HPDE6-E6E7 (cell line): ENCODE results near the gene CDH12.
A peak's percentile ranks its signal among the peaks of the same experiment; 100 is the strongest.
"Not testable (repeated sequence)": the region's sequence is repeated elsewhere in the genome, so short reads cannot be mapped to it uniquely, and the experiment has no call there.

Experiments used
- DNase-seq: peaks from one replicate; pipeline ENCODE4 v3.0.0; 2011; ENCODE audit warnings: missing footprints; ENCODE audit errors: extremely low spot score

CDH12 gene

DNA sequence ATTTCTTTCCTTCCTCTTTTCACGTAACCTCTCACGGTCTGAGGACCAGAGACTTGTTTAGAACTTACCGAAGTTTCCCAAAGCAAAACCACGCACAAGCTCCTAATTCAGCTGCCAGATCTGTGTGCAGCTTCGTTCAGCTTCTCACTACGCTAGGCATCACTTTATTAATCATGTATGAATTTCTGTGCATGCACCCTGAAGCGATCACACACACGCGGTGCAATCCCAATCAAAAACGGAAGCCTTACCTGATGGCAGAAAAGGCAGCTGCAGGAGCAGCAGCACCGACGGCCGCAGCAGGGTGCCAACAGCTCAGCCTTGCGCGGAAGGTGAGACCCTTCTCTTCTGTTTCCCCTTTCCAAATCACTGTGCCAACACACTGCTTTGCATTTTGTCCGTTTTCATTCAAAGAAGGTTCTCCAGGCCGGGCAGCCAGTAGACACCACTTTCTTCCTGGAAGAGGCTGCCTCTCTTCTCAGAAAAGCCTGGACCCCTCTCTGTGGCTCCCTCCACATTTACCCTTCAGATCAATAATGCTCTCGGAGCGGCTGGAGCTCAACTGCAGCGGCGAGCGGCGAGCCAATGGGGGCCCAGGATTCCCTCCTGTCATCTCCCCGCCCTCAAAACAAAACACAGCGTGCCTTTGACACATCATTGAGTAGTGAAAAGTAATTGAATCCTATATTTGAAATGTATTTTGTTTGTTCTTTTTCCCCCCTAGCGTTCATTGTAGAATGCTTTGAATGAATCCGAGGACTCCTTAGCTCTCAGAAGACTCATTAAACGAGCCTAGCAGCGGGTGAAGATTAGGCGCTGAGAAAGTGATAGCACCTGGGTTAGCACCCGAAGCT is at the start of gene CDH12:
CDH12 (minus strand) TSS at position 538 of the 854 bp plus-strand sequence.
- peak; percentile 41 for DNase-seq

GRCh38 chr5:22901885-22902284 is 48.7 kb upstream of the CDH12 start:
- no peak for DNase-seq

- no peak for DNase-seq
Measured at GRCh38 chr5:22900801-22901310, 47.7 kb upstream of the CDH12 start.

GRCh38 chr5:22899341-22899740 is 46.2 kb upstream of the CDH12 start:
- no peak for DNase-seq

DNA sequence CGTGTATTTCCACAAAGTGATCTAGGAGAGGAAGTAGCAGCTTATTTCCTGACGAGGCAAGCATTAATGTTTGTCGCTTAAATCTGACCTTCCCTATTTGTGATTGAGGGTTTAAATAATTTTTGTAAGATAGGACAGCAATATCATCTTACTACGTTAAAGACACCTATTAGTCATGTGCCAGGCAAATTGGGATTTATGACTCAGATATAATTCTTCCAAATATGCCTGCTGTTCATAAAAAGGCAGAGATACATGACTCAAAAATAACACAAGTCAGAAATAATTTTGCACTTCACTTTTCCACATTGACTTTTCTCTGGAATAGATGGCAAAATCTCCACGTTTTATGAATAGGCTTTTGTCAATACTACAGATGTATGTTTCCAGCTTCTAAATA is 43.0 kb upstream of the CDH12 start:
- no peak for DNase-seq

GRCh38 chr5:22892441-22892840 is 39.3 kb upstream of the CDH12 start:
- DNase-seq: no peak

- peak; percentile 6 for DNase-seq
Measured at GRCh38 chr5:22889720-22890119, 36.6 kb upstream of the CDH12 start.

DNA sequence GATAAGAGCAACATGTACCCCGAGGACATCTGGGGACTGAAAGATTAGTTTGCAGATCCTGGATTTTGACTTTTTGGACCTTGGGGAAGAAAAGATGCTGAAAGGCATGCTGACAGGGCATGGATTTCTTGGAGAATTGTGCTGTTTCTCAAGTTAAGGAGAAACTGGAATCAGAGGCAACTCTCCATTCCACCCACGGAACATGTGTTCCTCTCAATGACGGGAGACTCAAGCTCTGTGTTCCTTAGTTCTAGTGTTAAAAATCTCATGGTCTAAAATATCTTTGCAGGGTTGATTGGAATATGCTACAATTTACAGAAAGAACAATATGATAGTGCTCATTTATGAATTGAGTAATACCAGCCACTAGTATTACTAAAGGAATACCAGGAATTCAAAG is 34.4 kb upstream of the CDH12 start:
- DNase-seq: no peak

DNA sequence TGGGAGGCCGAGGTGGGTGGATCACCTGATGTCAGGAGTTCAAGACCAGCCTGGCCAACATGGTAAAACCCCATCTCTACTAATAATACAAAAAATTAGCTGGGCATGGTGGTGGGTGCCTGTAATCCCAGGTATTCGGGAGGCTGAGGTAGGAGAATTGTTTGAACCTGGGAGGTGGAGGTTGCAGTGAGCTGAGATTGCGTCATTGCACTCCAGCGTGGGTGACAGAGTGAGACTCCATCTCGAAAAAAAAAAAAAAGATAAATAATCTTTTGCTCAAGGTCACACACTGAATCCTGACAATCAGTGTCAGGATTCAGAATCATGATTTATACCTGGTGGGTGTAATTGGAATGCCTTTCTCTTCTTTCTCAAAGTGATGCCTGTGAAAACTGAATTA is 5.8 kb upstream of the CDH12 start:
- DNase-seq: not testable (repeated sequence)

- no peak for DNase-seq
Measured at GRCh38 chr5:22855824-22856223, 2.7 kb upstream of the CDH12 start.

GRCh38 chr5:22850981-22851380 is 2.2 kb downstream of the CDH12 start:
- DNase-seq: no peak

- no peak for DNase-seq
Measured at GRCh38 chr5:22846693-22847092, 6.5 kb downstream of the CDH12 start.

DNA sequence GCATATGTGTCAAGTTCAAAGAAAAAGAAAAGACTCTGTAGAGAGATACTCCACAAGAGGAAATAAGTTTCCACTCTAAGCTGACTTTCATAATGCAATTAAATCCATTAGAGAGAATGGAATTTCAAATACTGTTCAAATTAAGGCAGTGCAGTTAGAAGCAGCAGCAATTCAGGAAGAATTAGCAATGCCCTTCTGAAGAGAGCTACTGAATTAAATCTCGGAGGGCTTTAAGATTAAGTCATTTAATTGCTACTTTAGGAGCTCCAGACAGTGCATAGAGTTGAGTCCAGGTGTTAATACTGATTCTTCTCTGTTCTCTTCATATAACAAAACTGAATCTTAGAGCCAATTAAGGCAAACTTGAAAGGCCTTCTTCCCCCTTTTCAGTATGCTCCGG is 8.5 kb downstream of the CDH12 start:
- DNase-seq: no peak

- DNase-seq: no peak
Measured at GRCh38 chr5:22844155-22844554, 9.0 kb downstream of the CDH12 start.

- DNase-seq: peak; percentile 4
Measured at GRCh38 chr5:22842574-22842973, 10.6 kb downstream of the CDH12 start.

DNA sequence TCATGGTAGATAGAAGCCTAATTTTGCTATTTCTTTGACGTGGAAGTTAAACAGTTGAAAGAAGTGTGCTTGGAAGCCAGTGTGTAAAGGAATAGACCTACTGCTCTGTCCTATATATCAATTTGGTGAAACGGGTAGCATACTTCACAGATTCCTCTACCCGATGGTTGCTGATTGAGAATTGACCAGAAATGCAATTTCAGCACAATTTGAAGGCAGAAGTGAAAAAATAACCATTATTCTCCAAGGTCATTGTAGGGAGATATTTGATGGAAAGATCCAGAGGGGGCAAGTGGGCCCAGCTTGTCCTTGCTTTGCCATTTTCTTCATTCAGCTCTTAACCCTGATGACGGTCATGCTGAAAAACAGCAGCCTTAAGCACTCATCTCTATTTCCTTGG is 15.3 kb downstream of the CDH12 start:
- no peak for DNase-seq

- DNase-seq: no peak
Measured at GRCh38 chr5:22835686-22836085, 17.5 kb downstream of the CDH12 start.

- no peak for DNase-seq
Measured at GRCh38 chr5:22793463-22793862, 59.7 kb downstream of the CDH12 start.

DNA sequence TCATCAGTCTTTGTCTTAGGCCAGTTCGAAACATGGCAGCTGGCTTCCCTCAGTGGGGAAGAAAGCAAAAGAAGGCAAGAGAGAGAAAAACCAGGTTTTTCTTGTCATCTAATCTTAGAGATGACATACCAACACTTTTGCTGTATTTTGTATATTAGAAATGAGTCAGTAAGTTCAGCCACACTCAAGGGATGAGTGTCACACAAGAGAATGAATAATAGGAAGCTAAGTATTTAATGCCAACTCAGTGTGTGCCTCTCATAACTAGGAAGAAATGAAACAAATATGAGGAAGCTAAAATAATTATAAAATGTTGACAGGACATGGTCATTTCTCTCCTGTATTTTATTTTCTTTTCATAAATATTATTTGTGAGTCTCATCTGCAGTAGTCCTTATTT is 65.3 kb downstream of the CDH12 start:
- no peak for DNase-seq

GRCh38 chr5:22787398-22787797 is 65.7 kb downstream of the CDH12 start:
- no peak for DNase-seq

DNA sequence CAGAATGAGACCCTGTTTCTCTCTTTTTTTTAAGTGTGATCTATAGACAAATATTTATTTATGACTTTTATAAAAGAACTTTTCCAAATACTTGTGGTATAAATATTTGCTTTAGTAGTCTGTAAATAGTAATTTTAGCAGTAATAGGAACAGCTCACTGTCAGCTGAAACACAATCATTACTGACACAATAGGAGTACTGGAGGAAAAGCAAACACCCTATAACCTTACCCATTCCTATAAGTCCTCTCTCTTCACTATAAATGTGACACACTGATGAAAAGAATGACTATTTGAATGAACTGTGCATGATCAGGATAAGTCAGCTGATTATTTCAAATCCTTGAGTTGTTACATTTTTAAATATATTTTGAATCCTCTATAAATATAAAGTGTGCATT is 72.4 kb downstream of the CDH12 start:
- no peak for DNase-seq

DNA sequence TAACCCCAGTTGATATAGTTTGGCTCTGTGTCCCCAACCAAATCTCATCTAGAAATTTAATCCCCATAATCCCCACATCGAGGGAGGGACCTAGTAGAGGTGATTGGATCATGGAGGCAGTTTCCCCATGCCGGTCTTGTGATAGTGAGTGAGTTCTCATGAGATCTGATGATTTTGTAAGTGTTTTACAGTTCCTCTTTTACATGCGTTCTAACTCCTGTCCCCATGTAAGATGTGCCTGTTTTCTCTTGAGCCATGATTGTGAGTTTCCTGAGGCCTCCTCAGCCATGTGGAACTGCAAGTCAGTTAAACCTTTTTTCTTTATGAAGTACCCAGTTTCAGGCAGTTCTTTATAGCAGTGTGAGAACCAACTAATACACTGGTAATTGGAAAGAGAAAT is 73.6 kb downstream of the CDH12 start:
- DNase-seq: no peak

DNA sequence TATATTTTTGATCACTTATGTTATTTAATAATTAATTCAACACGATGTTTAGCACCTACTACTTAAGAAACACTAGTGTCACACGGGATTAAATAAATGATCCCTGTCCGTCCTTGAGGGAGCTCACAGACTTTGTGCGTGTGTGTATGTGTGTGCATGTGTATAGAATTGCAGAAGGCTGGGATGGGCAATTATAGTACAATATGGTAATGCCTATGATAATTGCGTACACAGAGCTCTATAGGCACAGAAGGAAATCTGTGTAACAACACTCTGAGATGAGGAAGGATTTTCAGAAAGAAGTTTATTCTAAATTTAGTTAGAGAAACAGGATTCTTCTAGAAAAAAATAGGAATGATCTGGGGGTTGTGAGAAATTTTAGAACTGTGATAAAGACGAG is 76.9 kb downstream of the CDH12 start:
- DNase-seq: no peak

- DNase-seq: not testable (repeated sequence)
Measured at GRCh38 chr5:22774214-22774613, 78.9 kb downstream of the CDH12 start.
